Parathyroid adenoma (tissue), 2 donors: ENCODE measurements around the gene ATG5.

Experiments used
- H2AFZ ChIP-seq: fragments of 300-600 bp; sonication (generic); one replicate; pipeline ENCODE4 v1.7.0; 2017; ENCODE audit warnings: antibody characterized with exemption, mild to moderate bottlenecking
- H3K27ac ChIP-seq: fragments of 300-600 bp; sonication (generic); one replicate; pipeline ENCODE4 v1.7.0; 2017
- H3K27me3 ChIP-seq: fragments of 300-600 bp; sonication (generic); one replicate; pipeline ENCODE4 v1.7.0; 2017; ENCODE audit warnings: low read length; ENCODE audit not compliant: control insufficient read depth, insufficient read depth
- H3K36me3 ChIP-seq: fragments of 300-600 bp; sonication (generic); one replicate; pipeline ENCODE4 v1.7.0; 2017; ENCODE audit warnings: low read length; ENCODE audit not compliant: control insufficient read depth, insufficient read depth
- H3K4me1 ChIP-seq: fragments of 300-600 bp; sonication (generic); one replicate; pipeline ENCODE4 v1.7.0; 2017; ENCODE audit warnings: control low read depth
- H3K4me2 ChIP-seq: fragments of 300-600 bp; sonication (generic); one replicate; pipeline ENCODE4 v1.7.0; 2017; ENCODE audit warnings: low read length
- H3K4me3 ChIP-seq: fragments of 300-600 bp; sonication (generic); one replicate; pipeline ENCODE4 v1.7.0; 2017; ENCODE audit warnings: low read depth, low read length
- H3K79me2 ChIP-seq: fragments of 300-600 bp; sonication (generic); one replicate; pipeline ENCODE4 v1.7.0; 2017; ENCODE audit warnings: control low read depth
- H3K9ac ChIP-seq: fragments of 300-600 bp; sonication (generic); one replicate; pipeline ENCODE4 v1.7.0; 2017; ENCODE audit warnings: mild to moderate bottlenecking
- H3K9me3 ChIP-seq: fragments of 300-600 bp; sonication (generic); one replicate; pipeline ENCODE4 v1.7.0; 2017; ENCODE audit warnings: low read length; ENCODE audit not compliant: control insufficient read depth
- CTCF ChIP-seq: fragments of 300-600 bp; sonication (generic); IDR thresholded peaks from one replicate; pipeline ENCODE4 v1.7.0; 2017; ENCODE audit warnings: antibody characterized with exemption, mild to moderate bottlenecking
- donor health status: primary hyperparathyroidism.

The ATG5 gene

GRCh38 chr6:106170030-106170791 lies 155.3 kb downstream of the ATG5 start:
- no peaks in the 10 kb centered on the region for H3K9me3 ChIP-seq
- H3K27me3 ChIP-seq, result no peaks in the 10 kb centered on the region
- no peak overlapping the region for H3K4me2 ChIP-seq
- no peak overlapping the region for H2AFZ ChIP-seq
- H3K9ac ChIP-seq, result no peak overlapping the region
- H3K79me2 ChIP-seq, result no peaks in the 10 kb centered on the region
- no peaks in the 10 kb centered on the region for H3K36me3 ChIP-seq
- no peak overlapping the region for H3K4me3 ChIP-seq
- H3K4me1 ChIP-seq, result no peaks in the 10 kb centered on the region
- H3K27ac ChIP-seq, result no peak overlapping the region
- no peak for TF ChIP-seq CTCF

GRCh38 chr6:106169517-106169916 lies 156.0 kb downstream of the ATG5 start:
- no peak for TF ChIP-seq CTCF
- no peaks in the 10 kb centered on the region for H3K79me2 ChIP-seq
- no peak overlapping the region for H3K27ac ChIP-seq
- no peaks in the 10 kb centered on the region for H3K9me3 ChIP-seq
- no peak overlapping the region for H3K9ac ChIP-seq
- no peak overlapping the region for H3K4me2 ChIP-seq
- no peaks in the 10 kb centered on the region for H3K4me1 ChIP-seq
- no peaks in the 10 kb centered on the region for H3K27me3 ChIP-seq
- H3K36me3 ChIP-seq, result no peaks in the 10 kb centered on the region
- no peak overlapping the region for H2AFZ ChIP-seq
- H3K4me3 ChIP-seq, result no peak overlapping the region

- Histone ChIP-seq H3K9ac (no peak overlapping the region), H3K4me2 (no peak overlapping the region), H3K36me3 (no peaks in the 10 kb centered on the region), H2AFZ (no peak overlapping the region), H3K27me3 (no peaks in the 10 kb centered on the region), H3K9me3 (no peaks in the 10 kb centered on the region), H3K4me3 (no peak overlapping the region), H3K4me1 (no peaks in the 10 kb centered on the region), H3K79me2 (no peaks in the 10 kb centered on the region), H3K27ac (no peak overlapping the region)
- TF ChIP-seq CTCF, result no peak
These were observed 157.3 kb downstream of the ATG5 start for GRCh38 chr6:106168097-106168888.

- Histone ChIP-seq H3K4me3 (no peak overlapping the region), H3K79me2 (no peaks in the 10 kb centered on the region), H3K4me2 (no peak overlapping the region), H2AFZ (no peak overlapping the region), H3K27ac (no peak overlapping the region), H3K36me3 (no peaks in the 10 kb centered on the region), H3K9ac (no peak overlapping the region), H3K27me3 (no peaks in the 10 kb centered on the region), H3K9me3 (no peaks in the 10 kb centered on the region), H3K4me1 (no peaks in the 10 kb centered on the region)
- TF ChIP-seq CTCF, result no peak
These were observed 158.3 kb downstream of the ATG5 start for GRCh38 chr6:106167096-106167814.
